Endodermal cell (in vitro differentiated cells): Measurements from ENCODE around the gene AMY1A. TPM values are rescaled to one million over a fixed set of nuclear protein-coding genes. Genes with fewer than 3 reads are reported as not detected.
"Not testable (repeated sequence)": the region's sequence is repeated elsewhere in the genome, so short reads cannot be mapped to it uniquely, and the experiment has no call there.

Source experiments
- DNase-seq: peaks from one replicate; pipeline ENCODE4 v3.0.0-alpha.2; 2017
- H3K27ac ChIP-seq: 2 replicates; pipeline ENCODE4 v1.5.1; 2013; ENCODE audit warnings: mild to moderate bottlenecking, low read depth, low read length, moderate library complexity
- H3K27me3 ChIP-seq: 2 replicates; pipeline ENCODE4 v1.6.1; 2013; ENCODE audit warnings: mild to moderate bottlenecking, low read length, moderate library complexity; ENCODE audit not compliant: insufficient read depth, control insufficient read depth, poor library complexity, severe bottlenecking
- H3K36me3 ChIP-seq: 2 replicates; pipeline ENCODE4 v1.7.0; 2013; ENCODE audit warnings: mild to moderate bottlenecking, low read length, moderate library complexity; ENCODE audit not compliant: control insufficient read depth, insufficient read depth
- H3K4me1 ChIP-seq: one replicate; pipeline ENCODE4 v1.7.0; 2013; ENCODE audit warnings: low read length; ENCODE audit not compliant: control insufficient read depth, insufficient read depth
- H3K4me3 ChIP-seq: 2 replicates; pipeline ENCODE4 v1.5.1; 2013; ENCODE audit warnings: mild to moderate bottlenecking, low read length, moderate library complexity
- H3K9ac ChIP-seq: 2 replicates; pipeline ENCODE4 v1.6.1; 2013; ENCODE audit warnings: mild to moderate bottlenecking, low read length, moderate library complexity; ENCODE audit not compliant: poor library complexity, severe bottlenecking; ENCODE audit errors: extremely low read depth
- H3K9me3 ChIP-seq: 2 replicates; pipeline ENCODE4 v1.6.1; 2013; ENCODE audit warnings: mild to moderate bottlenecking, low read length, moderate library complexity; ENCODE audit not compliant: control insufficient read depth
- H3K27ac Mint-ChIP-seq: 2 replicates; pipeline ENCODE4 v1.8.0; 2020; ENCODE audit warnings: mixed read lengths
- H3K27me3 Mint-ChIP-seq: 2 replicates; pipeline ENCODE4 v1.8.0; 2021; ENCODE audit warnings: mild to moderate bottlenecking, mixed read lengths; ENCODE audit not compliant: insufficient read depth
- H3K36me3 Mint-ChIP-seq: 2 replicates; pipeline ENCODE4 v1.8.0; 2020; ENCODE audit warnings: low read depth, mixed read lengths
- H3K4me1 Mint-ChIP-seq: 2 replicates; pipeline ENCODE4 v1.8.0; 2020; ENCODE audit warnings: mixed read lengths
- H3K4me3 Mint-ChIP-seq: 2 replicates; pipeline ENCODE4 v1.8.0; 2020; ENCODE audit warnings: mild to moderate bottlenecking, moderate library complexity, mixed read lengths
- H3K9me3 Mint-ChIP-seq: 2 replicates; pipeline ENCODE4 v1.8.0; 2020; ENCODE audit warnings: mild to moderate bottlenecking, mixed read lengths
- WGBS, 2 experiments: methylation state at CpG; one replicate each; pipeline versions ENCODE4 v1.1.5 to v1.1.7; 2013; ENCODE audit warnings: missing lambda C conversion rate in 2 of 2, mixed read lengths in 1 of 2; ENCODE audit not compliant: insufficient coverage in 1 of 2, insufficient read length in 1 of 2; 5-methylcytosine and 5-hydroxymethylcytosine counted together
- total RNA-seq, 2 donors: library from RNA; stranded (reverse); fragmentation: NEBNext Ultra II Directional in 1 of 2; extraction: Animal tissue kit (Norgen Biotek cat#: 25700) in 1 of 2; gene quantifications; 2 replicates in 1 of 2; 3 replicates in 1 of 2; pipeline ENCODE4 v1.2.1, GENCODE V29; 2021

The AMY1A gene
- total RNA-seq, 2 donors from 2014 or later = not detected

GRCh38 chr1:103701256-103701655, 45.7 kb downstream of the AMY1A start:
- H3K27ac Mint-ChIP-seq, H3K9me3 ChIP-seq, H3K27me3 Mint-ChIP-seq, H3K4me3 ChIP-seq, H3K4me1 Mint-ChIP-seq, H3K27ac ChIP-seq, H3K36me3 Mint-ChIP-seq, H3K9me3 Mint-ChIP-seq, H3K36me3 ChIP-seq, H3K4me3 Mint-ChIP-seq, H3K4me1 ChIP-seq, H3K27me3 ChIP-seq, DNase-seq, H3K9ac ChIP-seq: not testable (repeated sequence)
- no CpG with 5 or more reads among the region's 4 CpGs for WGBS, 2 experiments

GRCh38 chr1:103707670-103708069, 52.1 kb downstream of the AMY1A start:
- H3K4me3 Mint-ChIP-seq, H3K9me3 Mint-ChIP-seq, H3K4me1 ChIP-seq, DNase-seq, H3K4me1 Mint-ChIP-seq, H3K9me3 ChIP-seq, H3K9ac ChIP-seq, H3K27me3 Mint-ChIP-seq, H3K27ac Mint-ChIP-seq, H3K36me3 ChIP-seq, H3K27ac ChIP-seq, H3K36me3 Mint-ChIP-seq, H3K4me3 ChIP-seq, H3K27me3 ChIP-seq: not testable (repeated sequence)
- WGBS, 2 experiments = no CpG with 5 or more reads among the region's 3 CpGs

- no CpG with 5 or more reads among the region's 3 CpGs for WGBS, 2 experiments
- not testable (repeated sequence) for H3K4me3 Mint-ChIP-seq, H3K27ac Mint-ChIP-seq, H3K36me3 ChIP-seq, H3K4me1 Mint-ChIP-seq, H3K4me1 ChIP-seq, H3K9me3 Mint-ChIP-seq, H3K36me3 Mint-ChIP-seq, H3K27me3 ChIP-seq, H3K9me3 ChIP-seq, H3K9ac ChIP-seq, DNase-seq, H3K4me3 ChIP-seq, H3K27ac ChIP-seq, H3K27me3 Mint-ChIP-seq
Measured at GRCh38 chr1:103710381-103710780, 54.8 kb downstream of the AMY1A start.

Other genes with a start within 250 kb of the AMY1A start
- 10 to 100 TPM; 16.9 to 19.4 TPM for gene RNPC3, start 130.1 kb upstream of the AMY1A start, total RNA-seq
- 1 to 10 TPM; 1.6 to 3.1 TPM for gene AMY2B, start 84.2 kb upstream of the AMY1A start, total RNA-seq
- not detected for gene AMY2A, start 38.3 kb upstream of the AMY1A start, total RNA-seq
- not detected for gene AMY1B, start 40.5 kb downstream of the AMY1A start, total RNA-seq
- gene AMY1C, start 94.1 kb downstream of the AMY1A start, total RNA-seq = not detected